Measurements from ENCODE around the gene URB1.

- TF ChIP-seq CTCF (optimal IDR thresholded peaks at IDR 0.05 in 1 of 3, IDR thresholded peaks at IDR 0.05 in 1 of 3, conservative IDR thresholded peaks at IDR 0.05 in 1 of 3; ENCODE audit: extremely low read depth in 1 of 3, insufficient read depth in 2 of 3, low read length in 3 of 3) (peak in 1 of 3 experiments; percentile 21), EZH2 (IDR thresholded peaks at IDR 0.05; ENCODE audit: low read length) (no peak)
These were observed 9.0 kb downstream of the URB1 start for GRCh38 chr21:32383812-32384211.

Measured in keratinocyte (primary cell).